SK-N-SH (cell line): ENCODE results near the gene MELK.
"Not testable (repeated sequence)": the region's sequence is repeated elsewhere in the genome, so short reads cannot be mapped to it uniquely, and the experiment has no call there.

Experiments used
- CTCF ChIP-seq: fragments of 200-600 bp; sonication (generic); IDR thresholded peaks from 2 replicates; pipeline ENCODE4 v1.6.1; 2017; ENCODE audit warnings: antibody characterized with exemption, mild to moderate bottlenecking, moderate library complexity
- EP300 ChIP-seq, 2 experiments: IDR thresholded peaks; 2 replicates each; pipeline versions ENCODE4 v1.4.0 to v1.6.1; 2012; ENCODE audit warnings: borderline replicate concordance in 1 of 2, low read depth in 1 of 2, low read length in 1 of 2
- FOXM1 ChIP-seq: IDR thresholded peaks from 2 replicates; pipeline ENCODE4 v1.4.0; 2012; ENCODE audit warnings: low read depth, mild to moderate bottlenecking
- JUND ChIP-seq: IDR thresholded peaks from 2 replicates; pipeline ENCODE4 v1.4.0; 2012
- POLR2AphosphoS5 ChIP-seq: IDR thresholded peaks from 2 replicates; pipeline ENCODE4 v1.6.1; 2012; ENCODE audit warnings: low read depth, low read length
- RAD21 ChIP-seq: IDR thresholded peaks from 2 replicates; pipeline ENCODE4 v1.6.1; 2012; ENCODE audit warnings: mild to moderate bottlenecking, low read length
- YY1 ChIP-seq: IDR thresholded peaks from 2 replicates; pipeline ENCODE4 v1.4.0; 2012; ENCODE audit warnings: low read depth, mild to moderate bottlenecking

DNA sequence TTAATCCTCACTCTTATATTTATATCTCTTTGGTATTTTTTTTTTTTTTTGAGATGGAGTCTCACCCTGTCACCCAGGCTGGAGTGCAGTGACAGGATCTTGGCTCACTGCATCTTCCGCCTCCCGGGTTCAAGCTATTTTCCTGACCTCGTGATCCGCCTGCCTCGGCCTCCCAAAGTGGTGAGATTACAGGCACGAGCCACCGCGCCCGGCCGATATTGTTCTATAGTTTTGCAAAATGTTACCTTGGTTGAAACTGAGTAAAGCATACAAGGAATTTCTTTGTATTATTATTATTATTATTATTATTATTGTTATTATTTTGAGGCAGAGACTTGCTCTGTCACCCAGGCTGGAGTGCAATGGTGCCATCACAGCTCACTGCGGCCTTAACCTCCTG lies 9.9 kb upstream of the MELK start:
- TF ChIP-seq RAD21; FOXM1; CTCF; JUND; YY1; EP300 (IDR thresholded peaks at IDR 0.05; ENCODE audit: borderline replicate concordance in 1 of 2, low read depth in 1 of 2, low read length in 1 of 2); POLR2AphosphoS5: not testable (repeated sequence)
